NCI-H146 treated with DMSO at 0.1 percent for 48 hours (cell line): ENCODE measurements around the gene CNDP2.
A peak's percentile ranks its signal among the peaks of the same experiment; 100 is the strongest.

Experiments
- DNase-seq: peaks from one replicate; lab custom pipeline; 2025; ENCODE audit not compliant: unreplicated experiment; lab: John Stamatoyannopoulos, UW

CNDP2 gene

DNA sequence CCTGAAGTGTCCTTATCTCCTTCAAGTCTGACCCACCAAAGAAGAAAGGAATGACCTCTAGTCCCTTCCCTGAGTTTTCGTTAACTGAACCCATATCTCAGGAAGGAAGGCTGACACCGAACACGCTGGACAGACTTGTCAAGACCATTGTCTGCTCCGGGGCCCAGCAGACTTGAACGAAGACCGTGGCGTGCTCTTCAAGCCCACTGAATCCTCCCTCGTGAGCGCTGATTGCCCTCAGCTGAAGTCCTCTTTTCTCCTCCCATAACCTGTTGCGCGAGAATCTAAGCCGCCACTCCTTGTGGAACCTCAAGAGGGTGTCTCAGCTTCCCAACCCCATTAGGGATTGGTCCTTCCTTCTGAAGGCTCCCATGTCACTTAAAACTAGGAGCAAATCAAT, 37.5 kb downstream of the CNDP2 start:
- no peak for DNase-seq

DNA sequence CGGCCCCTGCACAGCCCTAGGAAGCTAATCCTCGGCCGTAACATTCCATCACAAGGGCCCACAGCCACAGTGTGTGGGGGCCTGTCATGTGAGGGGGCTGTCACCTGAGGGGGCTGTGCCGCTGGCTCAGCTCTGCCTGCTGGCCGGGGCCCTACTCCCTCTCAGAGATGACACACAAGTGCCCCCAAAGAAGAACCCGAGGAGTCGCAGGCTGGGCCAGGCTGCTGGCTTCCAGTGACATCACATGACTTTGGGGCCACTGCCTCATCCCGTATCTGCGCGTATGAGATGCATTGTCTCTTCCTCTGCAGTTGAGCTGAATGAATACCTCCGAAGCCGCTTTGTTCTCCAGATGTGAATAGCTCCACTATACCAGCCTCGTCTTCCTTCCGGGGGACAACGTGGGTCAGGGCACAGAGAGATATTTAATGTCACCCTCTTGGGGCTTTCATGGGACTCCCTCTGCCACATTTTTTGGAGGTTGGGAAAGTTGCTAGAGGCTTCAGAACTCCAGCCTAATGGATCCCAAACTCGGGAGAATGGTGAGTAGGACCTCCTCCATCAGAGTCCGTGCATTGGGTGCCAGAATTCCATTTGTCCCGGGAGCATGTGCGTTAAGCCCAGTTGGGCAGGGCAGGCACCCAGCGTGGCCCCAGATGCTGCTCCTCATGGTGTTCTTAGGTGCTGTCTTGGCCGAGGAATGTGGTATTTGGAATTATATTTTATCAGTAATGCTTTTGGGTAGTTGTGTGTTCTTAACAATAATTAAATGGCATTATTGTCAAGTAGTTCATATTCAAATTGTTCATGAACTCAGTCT, 38.2 kb downstream of the CNDP2 start, which contains the start of gene CNDP1:
TSS of gene CNDP1 (plus strand) at position 351 of the 820 bp plus-strand sequence. CDS start at position 519, 168 bp downstream.
- no peak for DNase-seq

DNA sequence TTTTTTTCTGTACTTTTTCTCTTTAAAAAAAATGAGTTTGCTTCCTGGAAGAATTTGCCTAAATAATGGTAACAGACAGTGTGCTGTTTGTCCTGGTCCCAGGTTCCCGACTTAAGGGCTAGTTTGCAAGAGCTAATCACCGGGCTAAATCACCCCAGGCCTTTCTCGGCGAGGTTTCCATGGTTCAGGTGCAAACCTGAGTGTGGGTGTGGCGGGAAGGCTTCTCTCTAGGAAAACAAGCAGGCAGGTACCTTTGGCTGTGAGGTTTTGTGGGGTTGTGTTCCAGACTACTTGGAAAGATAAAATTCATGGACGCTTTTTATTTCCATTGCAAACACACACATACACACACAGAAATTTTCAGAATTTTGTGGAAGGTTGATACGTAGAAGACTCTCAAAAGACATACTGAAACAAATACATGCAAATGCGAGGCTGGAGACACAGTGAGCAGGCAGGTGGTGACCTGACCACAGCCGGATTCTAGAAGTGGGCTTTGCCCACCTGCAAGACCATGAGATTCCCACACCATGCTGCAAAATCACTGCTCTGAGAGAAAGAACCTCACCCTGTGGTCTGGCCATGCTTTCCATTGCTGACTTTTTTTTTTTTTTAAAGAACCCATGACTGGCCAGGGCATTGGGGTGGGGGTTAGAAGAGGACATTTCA, 39.0 kb downstream of the CNDP2 start:
- DNase-seq: no peak

DNA sequence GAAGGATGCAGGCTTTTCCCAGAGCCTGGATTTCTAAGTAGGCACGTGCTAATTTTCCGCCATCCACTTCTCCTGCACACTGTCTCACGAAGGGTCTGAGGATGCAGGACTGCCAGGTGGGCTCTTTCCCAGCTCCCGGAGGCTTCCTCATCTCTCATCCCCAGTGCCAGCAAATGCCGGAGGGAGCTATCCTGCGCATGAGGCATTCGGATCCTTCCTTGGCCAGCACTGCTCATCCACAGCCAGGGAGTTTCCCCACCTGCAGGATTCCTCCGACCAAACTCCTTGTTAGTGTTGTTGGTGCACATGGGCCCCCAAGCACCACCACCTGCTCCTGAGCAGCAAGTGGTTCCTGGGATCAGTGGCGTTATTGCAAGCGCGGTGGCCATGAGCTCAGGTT, 43.1 kb downstream of the CNDP2 start:
- DNase-seq: no peak

DNA sequence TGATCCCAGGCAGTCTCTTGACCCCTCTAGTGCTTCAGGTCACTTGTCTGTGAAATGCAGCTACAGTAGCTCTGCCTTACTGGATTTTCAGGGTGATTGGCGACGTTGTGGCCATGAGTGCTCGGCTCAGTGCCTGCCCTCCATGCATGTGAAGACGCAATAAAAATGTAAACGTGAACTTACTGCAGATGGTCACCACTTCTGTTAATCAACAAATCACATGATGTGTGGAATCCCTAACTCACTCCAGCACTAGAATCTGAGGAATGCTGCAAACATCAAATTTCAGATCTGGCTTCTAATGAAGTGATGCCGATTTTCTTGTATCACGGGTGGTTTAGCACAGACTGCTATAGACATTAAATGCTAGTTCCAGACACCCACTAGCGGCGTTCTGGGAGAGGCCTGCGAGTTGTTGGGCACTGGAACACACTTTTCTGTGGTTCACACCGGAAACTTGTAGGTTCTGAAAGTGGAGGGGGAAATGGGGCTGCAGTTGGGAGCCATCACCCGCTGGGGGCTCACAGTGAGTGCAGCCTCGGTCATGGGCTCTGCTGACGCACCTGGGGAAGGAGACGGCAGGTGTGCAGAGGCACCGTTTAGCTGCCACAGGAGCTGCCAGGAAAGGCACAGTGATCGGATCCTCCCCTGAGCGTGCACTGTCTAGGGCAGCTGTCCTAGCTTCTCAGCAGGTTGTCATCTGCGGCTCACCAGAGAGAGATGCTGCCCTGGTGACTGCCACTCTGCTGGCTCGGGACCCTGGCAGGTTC, 44.7 kb downstream of the CNDP2 start:
- DNase-seq: peak; percentile 75

DNA sequence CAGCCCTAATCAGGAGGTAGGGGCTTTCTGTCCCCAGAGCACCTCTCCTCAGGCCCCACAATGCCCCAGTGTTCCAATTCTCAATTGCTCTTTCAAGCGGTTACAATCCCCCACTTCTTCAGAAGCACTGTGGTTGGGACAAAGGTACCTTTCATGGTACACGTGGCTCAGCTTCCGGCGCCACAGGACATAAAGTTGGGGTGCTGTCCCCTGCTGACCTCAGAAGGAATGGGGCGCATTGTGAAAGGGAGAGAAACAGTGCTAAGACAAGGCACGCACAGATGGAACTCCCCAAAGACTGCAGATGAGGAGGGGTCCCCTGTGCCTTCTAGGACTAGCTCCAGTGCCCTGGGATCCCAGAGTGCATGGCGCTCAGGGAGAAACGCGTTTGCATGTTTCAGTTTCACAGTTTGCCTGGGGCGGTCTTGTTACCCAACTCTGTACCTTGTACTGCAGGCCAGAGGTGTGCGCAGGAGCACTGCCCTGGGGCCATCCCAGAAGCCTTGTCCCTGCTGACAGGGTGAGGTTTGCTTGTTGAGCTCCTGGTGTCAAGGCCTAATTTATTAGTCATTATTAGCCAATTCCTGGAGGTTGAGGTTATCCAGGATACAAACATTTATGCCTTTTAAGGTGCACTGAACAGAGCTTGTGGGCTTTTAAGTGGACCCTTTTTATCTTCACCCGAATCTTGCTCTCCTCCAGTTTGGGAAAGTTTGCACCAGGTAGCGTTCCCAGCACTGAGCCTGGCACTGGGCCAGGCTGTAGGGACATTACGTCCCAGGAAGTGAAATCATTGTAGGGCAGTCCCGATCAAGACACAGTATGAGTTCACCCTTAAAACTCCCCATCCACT, 45.8 kb downstream of the CNDP2 start:
- DNase-seq: no peak

DNA sequence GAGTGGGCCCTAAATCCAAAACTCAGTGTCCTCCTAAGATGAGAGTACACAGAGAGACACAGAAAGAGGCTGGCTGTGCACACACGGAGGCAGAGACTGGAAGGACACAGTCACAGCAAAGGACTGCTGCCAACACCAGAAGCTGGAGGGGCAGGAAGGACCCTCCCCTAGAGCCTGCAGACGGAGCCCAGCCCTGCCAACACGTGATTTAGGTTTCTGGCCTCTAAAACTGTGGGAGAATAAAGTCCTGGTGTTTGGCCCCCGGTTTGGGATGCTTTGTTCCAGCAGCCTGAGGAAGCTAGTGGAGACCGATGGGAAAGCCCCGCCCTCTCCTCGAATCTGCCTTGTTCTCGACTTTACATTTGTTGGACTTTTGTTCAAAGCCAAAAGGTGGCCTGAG, 48.7 kb downstream of the CNDP2 start:
- no peak for DNase-seq

DNA sequence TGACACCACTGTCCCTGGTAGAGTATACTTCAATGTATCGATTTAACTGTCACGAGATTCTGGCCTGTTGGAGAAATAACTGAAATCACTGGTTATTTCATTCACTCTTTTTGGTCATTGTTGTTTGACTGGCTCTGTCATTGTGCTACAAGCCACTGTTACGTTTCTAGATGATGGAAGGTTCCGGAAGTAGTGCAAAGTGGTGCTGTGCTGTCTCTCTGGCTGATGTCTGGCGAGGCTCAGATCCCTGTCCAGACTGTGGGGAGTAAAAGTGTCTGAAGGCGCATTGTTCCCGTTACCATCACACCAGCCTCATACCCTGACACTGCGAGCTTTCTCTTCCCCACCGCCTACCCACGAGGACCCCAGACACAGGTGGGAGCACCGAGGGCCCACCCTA, 49.8 kb downstream of the CNDP2 start:
- DNase-seq: no peak

DNA sequence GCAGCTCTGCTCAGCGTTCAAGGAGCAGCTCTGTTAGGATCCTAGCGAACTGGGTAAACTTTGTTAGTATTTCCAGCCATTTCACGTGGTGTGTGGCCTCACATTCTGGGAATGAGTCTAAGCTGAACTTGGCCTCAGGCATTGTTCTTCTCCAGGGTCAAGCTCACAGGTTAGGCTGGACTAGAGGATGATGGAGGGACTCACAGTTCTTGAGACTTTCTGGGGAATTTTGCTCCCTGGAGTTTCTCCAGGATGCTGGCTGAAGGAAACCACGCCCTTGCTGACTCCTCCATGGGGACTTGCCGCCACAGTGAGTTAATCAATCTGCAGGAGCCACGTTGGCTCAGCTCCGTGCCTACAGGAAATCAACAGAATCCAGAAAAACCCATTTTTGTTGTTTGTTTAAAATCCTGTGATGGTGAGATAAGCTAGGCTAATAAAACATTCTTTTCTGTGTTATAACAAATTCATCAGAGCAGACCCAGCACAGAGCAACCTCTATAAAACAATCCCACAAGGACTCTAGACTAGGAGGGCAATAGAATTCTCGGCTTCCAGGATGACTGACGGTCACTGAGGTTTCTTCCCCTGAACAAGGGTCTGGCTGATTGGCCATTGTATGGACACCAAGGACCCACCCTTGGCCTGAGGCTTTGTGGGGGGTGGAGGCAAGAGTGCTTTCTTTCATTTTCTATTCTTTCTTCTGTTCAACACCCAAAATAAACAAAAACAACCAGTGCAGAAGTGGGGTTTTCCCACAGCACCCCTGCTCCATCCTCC, 50.8 kb downstream of the CNDP2 start:
- DNase-seq: no peak

DNA sequence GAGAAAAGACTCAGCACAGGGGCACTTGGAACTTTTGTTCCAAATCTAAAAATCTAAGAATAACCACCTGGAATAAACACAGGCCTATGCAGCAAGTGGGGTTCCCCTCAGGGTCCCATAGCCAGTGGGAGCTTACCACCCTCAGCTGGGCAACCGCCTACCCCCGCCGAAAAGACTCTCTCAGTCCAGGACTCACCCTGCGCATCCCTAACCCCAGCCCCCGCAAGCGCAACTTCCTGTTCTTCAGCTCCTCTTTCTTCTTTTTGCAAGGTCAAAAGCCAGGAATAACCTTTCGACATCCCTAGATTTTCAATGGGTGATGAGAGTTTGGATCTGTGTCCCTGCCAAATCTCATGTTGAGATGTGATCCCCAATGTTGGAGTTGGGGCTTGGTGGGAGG, 51.7 kb downstream of the CNDP2 start:
- DNase-seq: no peak

DNA sequence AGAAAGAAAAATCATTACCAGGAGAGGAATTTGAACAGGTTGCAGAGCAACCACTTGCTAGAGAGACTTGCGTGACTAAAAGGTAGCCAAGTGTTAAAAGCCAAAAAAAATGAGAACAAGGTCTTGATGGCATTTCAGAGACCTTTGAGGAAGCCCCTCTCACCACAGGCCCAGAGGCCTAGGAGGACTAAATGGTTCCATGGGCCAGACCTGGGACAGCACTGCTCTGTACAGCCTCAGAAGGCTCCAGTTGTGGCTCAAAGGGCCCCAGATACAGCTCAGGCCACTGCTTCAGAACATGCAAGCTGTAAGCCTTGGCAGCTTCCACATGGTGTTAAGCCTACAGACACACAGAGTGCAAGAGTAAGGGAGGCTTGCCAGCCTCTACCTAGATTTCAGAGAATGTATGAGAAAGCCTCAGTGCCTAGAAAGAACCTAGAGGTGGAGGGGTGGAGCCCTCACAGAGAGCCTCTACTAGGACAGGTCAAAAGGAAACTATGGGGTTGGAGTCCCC, 53.5 kb downstream of the CNDP2 start:
- DNase-seq: no peak

DNA sequence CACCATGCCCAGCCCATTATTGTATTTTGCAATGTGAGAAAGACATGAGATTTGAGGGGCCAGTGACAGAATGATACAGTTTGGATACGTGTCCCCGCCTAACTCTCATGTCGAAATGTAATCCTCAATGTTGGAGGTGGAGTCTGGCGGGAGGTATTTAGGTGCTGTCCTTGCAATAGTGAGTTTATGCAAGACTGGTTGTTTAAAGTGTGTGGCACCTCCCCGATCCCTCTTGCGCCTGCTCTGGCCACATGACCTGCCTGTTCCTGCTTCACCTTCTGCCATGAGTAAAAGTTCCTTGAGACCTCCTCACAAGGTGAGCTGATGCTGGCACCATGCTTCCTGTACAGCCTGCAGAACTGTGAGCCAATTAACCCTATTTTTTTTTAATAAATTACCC, 54.7 kb downstream of the CNDP2 start:
- no peak for DNase-seq

DNA sequence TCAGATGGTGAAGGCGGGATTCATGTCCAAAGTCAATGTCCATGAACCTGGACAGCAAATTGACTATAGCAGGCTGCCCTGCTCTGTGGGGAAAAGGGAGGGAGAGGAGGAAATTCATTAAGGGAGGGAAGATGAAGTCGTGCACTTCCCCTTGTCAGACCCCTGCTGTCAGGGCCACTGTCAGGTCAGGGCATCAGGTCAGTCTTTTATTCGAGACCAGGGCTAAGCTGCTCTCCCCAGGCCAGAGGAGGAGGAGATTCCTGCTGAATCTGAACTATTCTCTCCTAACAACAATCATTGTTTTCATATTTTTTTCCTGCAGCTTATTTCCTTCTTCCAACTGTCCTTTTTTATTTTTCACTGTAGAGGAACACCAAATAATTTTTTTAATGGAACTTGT, 55.3 kb downstream of the CNDP2 start:
- DNase-seq: no peak

DNA sequence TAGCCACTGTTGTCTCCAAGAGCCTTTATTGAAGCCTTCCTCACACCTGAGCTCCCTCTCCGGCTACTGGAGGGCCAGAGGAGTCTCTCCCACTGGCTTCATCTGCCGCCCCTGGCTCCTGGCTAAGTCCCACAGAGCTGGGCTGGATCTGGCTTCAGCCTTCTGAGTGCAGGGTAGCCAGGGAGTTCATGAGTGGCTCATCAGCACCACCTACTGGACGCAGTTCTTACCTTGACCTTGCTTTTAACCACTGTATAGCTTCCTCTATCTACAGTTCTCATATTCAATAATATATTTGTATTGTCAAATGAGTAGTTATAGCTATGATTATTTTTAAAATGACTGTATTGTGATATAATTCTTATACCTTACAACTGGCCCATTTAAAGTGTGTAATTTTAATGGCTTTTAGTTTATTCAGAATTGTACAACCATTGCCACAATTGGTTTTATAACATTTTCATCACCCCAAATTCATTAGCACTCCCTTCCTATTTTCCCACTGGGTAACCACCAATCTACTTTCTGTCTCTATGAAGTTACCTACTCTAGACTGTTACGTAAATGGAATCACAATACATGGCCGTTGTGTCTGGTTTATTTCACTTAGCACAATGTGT, 55.9 kb downstream of the CNDP2 start:
- DNase-seq: peak; percentile 90

DNA sequence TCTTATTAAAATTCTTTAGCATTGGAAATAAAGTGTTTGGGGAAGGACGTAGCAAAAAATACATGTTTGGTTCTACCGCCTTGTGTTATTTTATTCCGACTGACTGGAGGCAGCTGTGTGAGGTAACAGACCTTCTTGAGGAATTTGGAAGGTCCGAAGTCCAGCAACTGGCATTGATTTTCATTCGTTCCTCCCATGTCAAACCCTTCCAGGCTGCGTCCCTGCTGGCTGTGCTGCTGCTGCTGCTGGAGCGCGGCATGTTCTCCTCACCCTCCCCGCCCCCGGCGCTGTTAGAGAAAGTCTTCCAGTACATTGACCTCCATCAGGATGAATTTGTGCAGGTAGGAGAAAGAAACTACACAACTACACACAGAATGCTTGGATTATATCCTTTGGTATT, 60.0 kb downstream of the CNDP2 start:
- no peak for DNase-seq

DNA sequence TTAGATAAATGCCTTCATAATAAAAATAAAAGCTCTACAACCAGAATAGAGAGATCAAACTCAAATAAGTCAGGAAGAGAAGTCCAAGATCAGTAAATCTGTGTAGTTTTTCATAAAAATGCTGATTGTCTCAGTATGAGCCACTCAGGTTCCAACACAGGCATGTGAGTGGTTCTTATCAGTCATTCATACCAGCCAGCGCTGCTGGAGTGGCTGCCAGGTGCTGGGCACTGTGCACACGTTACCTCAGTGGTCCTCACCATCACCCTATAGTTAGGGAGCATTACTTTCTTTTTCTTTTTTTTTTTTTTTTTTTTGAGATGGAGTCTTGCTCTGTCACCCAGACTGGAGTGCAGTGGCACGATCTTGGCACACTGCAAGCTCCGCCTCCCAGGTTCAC, 61.9 kb downstream of the CNDP2 start:
- no peak for DNase-seq

DNA sequence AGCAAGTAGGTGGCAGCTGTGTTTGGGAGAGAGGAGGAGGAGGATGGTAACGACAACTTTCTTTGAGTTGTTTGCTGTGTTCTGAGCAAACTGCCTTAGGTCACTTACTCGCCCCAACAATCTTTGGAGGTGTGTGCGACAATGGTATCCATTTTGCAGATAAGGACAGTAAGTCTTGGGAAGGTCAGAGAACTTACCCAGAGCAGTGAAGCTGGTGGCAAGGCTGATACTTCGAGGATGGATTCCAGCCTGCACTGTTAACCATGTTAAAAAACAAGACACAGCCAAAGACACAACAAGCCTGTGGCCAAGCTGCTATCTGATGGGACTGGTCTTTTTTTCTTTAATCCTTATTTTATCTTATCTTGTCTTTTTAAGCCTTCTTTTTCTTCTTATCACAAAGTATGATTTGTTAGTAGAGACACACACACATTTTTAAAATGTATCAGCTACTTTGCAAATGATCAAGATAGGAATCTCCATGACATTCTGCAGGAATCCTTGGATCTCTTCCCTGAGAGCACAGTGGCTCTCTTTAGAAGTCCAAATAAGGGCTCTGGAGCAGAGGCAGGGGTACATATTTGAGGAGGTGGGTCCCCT, 66.1 kb downstream of the CNDP2 start:
- no peak for DNase-seq

DNA sequence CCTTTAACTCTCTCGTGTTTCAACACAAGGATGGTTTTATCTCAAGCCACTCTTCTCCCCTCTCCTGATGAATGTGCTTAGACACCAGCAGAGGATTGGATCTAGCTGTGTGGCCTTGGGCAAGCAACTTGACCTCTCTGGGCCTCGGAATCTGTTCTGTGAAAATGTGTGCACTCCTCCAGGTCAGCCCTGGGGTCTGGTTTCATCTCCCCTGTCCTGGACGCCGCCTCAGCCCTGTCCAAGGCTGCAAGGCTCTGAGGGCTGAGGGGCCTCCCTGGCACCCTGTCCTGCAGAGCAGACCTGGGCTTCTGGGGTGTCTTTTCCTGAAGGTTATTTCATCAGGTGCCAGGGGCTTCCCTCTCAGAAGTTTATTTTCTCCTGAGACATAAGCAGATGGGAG, 66.6 kb downstream of the CNDP2 start:
- no peak for DNase-seq

DNA sequence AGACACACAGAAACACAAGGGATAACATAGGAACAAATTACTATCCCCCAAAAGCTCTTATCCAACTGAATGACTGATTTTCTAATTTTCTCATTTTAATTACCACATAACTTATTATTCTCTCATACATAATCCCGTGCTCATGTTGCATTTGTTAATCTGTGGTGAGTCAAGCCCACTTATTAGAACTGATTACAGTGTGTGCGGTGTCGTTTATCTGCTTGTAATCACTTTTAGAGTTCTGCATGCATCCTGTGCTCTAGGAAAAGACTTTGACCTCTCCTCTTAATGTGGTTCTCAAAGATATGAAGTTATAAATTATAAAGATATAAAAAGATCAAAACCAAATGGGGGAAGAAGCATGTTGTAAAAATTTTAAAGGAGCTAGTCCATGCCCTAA, 67.8 kb downstream of the CNDP2 start:
- DNase-seq: no peak
